Measurements from ENCODE around the gene ASCL3.
"Not testable (repeated sequence)": the region's sequence is repeated elsewhere in the genome, so short reads cannot be mapped to it uniquely, and the experiment has no call there.

The ASCL3 gene

DNA sequence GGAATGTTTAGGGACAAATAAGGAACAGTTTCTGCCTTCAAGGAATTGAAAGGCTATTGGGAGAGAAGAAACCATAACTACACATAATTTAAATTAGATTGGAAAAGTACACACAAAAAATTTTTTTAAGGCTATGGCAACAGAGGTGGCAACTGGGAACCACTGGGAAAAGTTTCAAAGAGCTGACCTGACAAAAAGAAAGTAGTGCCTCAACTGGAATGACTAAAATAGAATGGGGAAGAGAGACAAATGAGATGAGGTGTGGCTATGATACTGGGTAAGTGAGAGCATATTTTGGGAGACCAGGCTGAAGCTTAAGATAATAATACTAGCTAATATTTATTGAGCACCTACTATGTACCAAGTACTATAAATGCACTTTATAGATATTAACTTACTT, 34.7 kb downstream of the ASCL3 start:
- no peak for DNase-seq

DNA sequence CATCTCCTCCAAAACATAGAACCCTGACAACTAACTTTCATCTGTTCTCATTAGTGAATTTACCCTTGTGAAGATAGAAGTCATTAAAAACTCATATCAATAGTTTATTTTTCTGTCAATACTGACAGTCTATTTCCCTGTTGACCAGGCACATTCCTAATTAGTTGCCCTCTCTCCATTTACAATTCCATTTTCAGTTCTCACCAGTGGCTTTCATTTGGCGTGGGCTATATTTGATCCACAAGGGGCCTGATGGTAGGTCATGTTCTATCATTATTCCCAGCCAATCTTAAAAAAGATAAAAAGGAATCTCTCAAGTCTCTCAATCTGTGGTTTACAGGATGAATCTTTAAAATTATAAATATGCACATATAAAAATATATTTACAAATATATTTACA, 35.7 kb downstream of the ASCL3 start:
- DNase-seq: no peak

DNA sequence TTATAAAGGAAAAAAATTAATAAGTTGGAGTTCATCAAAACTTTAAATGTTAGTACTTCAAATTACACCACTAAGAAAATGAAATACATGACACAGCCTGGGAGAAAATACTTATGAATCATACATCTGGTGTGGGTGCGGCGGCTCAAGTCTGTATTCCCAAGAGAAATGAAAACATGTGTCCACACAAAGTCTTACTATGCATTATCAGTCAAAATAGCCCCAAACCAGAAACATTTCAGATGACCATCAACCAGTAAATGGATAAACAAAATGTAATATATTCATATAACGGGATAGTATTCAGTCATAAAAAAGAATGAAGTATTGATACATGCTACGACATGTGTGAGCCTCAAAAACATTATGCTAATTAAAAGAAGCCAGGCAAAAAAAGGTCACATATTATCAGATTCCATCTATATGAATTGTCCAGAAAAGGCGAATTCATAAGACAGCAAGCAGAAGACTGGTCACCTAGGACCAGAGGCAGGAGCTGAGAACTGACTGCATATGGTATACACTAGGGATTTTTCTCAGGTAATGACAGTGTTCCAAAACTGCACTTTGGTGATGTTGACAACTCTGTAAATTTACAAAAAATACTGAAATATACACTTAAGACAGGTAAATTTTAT, 37.2 kb downstream of the ASCL3 start:
- no peak for DNase-seq

DNA sequence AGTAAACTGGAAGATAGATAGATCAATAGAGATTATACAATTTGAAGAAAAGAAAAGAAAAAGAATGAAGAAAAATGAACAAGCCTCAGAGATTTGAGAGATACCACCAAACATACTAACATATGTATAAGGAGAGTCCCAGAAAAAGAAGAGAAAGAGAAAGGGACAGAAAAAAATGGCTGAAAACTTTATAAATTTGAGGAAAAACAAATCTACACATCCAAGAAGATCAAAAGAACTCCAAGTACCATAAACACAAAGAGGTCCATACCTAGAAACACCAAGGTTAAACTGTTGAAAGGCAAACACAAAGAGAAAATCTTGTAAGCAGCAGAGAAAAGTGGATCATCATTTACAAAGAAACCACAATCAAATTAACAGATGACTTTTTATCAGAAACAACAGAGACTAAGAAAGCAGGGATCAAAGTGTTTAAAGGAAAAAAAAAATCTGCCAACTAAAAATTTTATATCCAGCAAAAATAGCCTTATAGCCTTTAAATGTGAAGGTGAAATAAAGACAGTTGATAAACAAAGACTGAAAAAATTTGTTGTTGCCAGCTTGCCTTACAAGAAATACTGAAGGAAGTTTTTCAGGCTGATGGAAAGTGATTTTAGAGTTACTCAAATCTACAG, 43.6 kb downstream of the ASCL3 start:
- DNase-seq: no peak

DNA sequence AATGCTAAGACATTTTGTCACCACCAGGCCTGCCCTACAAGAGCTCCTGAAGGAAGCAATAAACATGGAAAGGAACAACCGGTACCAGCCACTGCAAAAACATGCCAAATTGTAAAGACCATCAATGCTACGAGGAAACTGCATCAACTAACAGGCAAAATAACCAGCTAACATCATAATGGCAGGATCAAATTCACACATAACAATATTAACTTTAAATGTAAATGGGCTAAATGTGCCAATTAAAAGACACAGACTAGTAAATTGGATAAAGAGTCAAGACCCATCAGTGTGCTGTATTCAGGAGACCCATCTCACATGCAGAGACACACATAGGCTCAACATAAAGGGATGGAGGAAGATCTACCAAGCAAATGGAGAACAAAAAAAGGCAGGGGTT, 51.6 kb downstream of the ASCL3 start:
- not testable (repeated sequence) for DNase-seq
